Astrocyte of the cerebellum (primary cell): Measurements from ENCODE around the gene C2CD2.

Experiments
- DNase-seq: peaks from one replicate; pipeline ENCODE4 v3.0.0-alpha.2; 2011; ENCODE audit warnings: low read depth
- H3K4me3 ChIP-seq: 2 replicates; pipeline ENCODE4 v1.5.1; 2011; ENCODE audit warnings: mild to moderate bottlenecking, low read depth, low read length, moderate library complexity
- CTCF ChIP-seq: IDR thresholded peaks from 2 replicates; pipeline ENCODE4 v1.5.1; 2012; ENCODE audit warnings: low read length, low read depth, moderate library complexity, mild to moderate bottlenecking; ENCODE audit errors: missing control alignments
- in situ Hi-C: cut with HindIII; loops from 2 replicates; pipeline ENCODE4 v1.10.0; 2017; ENCODE audit warnings: low sequenced_read_pairs

The C2CD2 gene

GRCh38 chr21:41929248-41929647, 24.6 kb downstream of the C2CD2 start:
- no peak overlapping the region for H3K4me3 ChIP-seq
- in situ Hi-C loops = loop anchor here (5.0 to 25.0 kb wide), 3 partner anchors 62 to 317 kb away; no protein-coding TSS in a partner anchor
- no peak for DNase-seq
- no peak for TF ChIP-seq CTCF

GRCh38 chr21:41928621-41929220, 25.1 kb downstream of the C2CD2 start:
- H3K4me3 ChIP-seq = no peak overlapping the region
- no peak for TF ChIP-seq CTCF
- no peak for DNase-seq
- in situ Hi-C loops = loop anchor here (5.0 to 25.0 kb wide), 3 partner anchors 61 to 316 kb away; no protein-coding TSS in a partner anchor

GRCh38 chr21:41927727-41928409, 25.9 kb downstream of the C2CD2 start:
- TF ChIP-seq CTCF = no peak
- no peak overlapping the region for H3K4me3 ChIP-seq
- in situ Hi-C loops = loop anchor here (5.0 to 25.0 kb wide), 3 partner anchors 61 to 316 kb away; no protein-coding TSS in a partner anchor
- no peak for DNase-seq

GRCh38 chr21:41926807-41927171, 27.0 kb downstream of the C2CD2 start:
- no peak overlapping the region for H3K4me3 ChIP-seq
- DNase-seq = no peak
- no peak for TF ChIP-seq CTCF
- in situ Hi-C loops = loop anchor here (5.0 to 25.0 kb wide), 3 partner anchors 59 to 314 kb away; no protein-coding TSS in a partner anchor

GRCh38 chr21:41926117-41926806, 27.6 kb downstream of the C2CD2 start:
- no peak for TF ChIP-seq CTCF
- no peak for DNase-seq
- in situ Hi-C loops = loop anchor here (5.0 to 25.0 kb wide), 3 partner anchors 59 to 314 kb away; no protein-coding TSS in a partner anchor
- peak overlapping the region; percentile 13 for H3K4me3 ChIP-seq

- no peak for TF ChIP-seq CTCF
- no peak for DNase-seq
- in situ Hi-C loops = loop anchor here (5.0 to 25.0 kb wide), 3 partner anchors 58 to 313 kb away; no protein-coding TSS in a partner anchor
- no peak overlapping the region for H3K4me3 ChIP-seq
Observed at GRCh38 chr21:41925767-41926116, 28.1 kb downstream of the C2CD2 start.
